G401 (cell line): ENCODE measurements around the gene SLC2A4RG. TPM values are rescaled to one million over a fixed set of nuclear protein-coding genes. Genes with fewer than 3 reads are reported as not detected.
A peak's percentile ranks its signal among the peaks of the same experiment; 100 is the strongest.

Experiments used
- DNase-seq: peaks from one replicate; pipeline ENCODE4 v3.0.0-alpha.2; 2015; ENCODE audit warnings: low spot score
- in situ Hi-C: cut with HindIII; loops from 2 replicates; pipeline ENCODE4 v1.10.0; 2016; ENCODE audit warnings: low sequenced_read_pairs, mixed read lengths
- total RNA-seq: library from RNA; depleted of rRNA; stranded (reverse); fragments of >200 nt; shearing (Covaris generic); gene quantifications from 2 replicates; pipeline ENCODE4 v1.2.3, GENCODE V29; 2014; rRNA removed

Gene SLC2A4RG
- total RNA-seq, 1 experiment from 2014 or later, result 71.8 TPM

DNA sequence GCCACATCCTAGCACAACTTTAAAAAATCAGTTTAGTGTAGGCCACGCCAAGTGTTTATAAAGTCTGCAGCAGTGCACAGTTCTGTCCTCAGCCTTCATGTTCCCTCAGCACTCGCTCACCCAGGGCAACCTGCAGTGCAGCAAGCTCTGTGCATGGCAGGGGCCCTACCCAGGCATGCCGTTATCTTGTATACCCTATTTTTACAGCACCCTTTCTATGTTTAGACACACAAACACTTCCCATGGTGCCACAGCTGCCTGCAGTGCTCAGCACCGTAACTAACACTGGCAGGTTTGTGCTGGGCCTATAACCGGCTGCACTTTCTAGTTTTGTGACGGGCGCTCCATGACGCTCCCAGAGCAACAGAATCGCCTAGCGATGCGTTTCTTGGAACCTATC lies 47.7 kb downstream of the SLC2A4RG start:
- DNase-seq, result no peak
- in situ Hi-C loops, result loop anchor here (10.0 kb wide), 1 partner anchor 63 kb away; no protein-coding TSS in a partner anchor

DNA sequence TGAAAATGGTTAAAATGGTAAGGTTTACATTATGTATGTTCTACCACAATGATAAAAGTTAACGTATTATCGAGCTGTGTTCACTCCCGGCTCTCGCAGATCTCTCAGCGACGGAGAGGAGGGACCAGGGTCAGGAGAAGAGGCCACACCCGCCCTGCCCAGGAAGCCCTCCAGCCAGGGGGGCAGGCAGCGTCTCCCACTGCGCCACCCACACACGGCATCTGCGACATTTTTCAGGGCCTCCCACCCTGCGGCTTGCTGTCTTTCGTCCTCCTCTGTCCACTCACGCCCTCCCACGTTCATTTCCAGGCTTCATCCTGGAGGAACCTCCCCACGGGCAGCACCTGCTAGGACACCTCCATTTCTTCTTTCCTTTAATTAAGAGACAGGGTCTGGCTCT lies 48.2 kb downstream of the SLC2A4RG start:
- no peak for DNase-seq
- in situ Hi-C loops, result loop anchor here (10.0 kb wide), 1 partner anchor 63 kb away; no protein-coding TSS in a partner anchor

DNA sequence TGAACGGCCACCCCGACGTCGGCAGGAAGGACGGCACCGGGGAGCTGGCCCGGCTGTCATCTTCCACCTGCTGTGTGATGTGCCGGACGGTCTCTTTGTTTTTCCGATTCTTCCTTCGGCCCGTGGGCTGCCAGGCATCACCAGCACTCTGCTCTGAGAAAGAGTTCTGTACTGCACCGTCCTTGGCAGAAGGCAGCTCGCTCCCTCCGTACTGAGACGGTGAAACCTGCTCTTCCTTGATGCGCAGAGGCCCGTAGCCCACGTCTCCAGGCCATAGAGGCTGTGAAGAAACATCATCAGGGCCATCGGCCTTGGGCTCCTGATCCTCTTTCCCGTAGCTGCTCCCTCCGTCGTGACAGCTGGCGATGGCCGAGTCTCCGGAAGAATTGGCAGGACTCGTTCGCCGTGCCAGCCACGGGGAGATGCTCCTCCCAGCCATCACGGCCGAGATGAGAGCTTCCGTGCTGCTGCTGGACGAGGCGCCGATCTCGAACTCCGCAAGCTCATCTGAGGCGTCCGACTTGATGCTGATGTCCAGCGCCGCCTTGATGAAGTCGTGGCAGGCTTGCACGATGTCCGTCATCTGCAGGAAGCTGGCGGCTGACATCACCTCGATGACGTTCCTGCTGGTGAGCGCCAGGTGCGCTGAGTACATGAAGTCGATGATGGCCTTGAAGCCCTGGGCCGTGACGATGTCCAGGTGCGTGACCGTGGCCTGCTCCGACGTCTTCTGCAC lies 50.4 kb downstream of the SLC2A4RG start:
- in situ Hi-C loops, result loop anchor here (10.0 kb wide), 1 partner anchor 65 kb away; no protein-coding TSS in a partner anchor
- peak; percentile 64 for DNase-seq

DNA sequence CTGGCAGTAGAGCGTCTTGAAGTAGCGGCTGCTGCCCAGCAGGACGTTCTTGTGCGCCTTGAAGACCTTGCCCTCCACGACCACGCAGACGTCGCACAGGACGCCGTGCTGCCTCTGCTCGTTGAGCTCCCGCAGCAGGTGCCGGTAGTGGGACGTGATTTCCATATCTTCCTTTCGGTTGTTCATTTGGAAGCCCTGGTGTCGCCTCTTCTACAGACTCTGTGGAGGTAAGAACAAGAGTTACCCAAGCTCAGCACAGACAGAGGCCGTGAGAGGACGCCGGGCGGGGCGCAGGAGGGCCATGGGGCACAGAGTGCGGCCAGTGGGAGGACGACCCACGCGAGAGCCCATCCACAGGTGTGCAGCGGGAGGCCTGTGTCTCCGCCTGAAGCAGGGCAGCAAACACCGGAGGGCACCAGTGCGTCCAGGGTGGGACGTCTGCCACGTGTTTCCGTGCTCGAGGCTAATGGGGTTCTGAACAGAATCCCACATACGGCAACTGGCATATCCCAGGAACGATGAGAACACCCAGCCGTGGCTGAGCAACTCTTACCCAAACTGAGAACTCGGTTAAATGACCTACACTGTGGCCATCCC lies 51.1 kb downstream of the SLC2A4RG start:
- in situ Hi-C loops, result no loop called here
- no peak for DNase-seq

DNA sequence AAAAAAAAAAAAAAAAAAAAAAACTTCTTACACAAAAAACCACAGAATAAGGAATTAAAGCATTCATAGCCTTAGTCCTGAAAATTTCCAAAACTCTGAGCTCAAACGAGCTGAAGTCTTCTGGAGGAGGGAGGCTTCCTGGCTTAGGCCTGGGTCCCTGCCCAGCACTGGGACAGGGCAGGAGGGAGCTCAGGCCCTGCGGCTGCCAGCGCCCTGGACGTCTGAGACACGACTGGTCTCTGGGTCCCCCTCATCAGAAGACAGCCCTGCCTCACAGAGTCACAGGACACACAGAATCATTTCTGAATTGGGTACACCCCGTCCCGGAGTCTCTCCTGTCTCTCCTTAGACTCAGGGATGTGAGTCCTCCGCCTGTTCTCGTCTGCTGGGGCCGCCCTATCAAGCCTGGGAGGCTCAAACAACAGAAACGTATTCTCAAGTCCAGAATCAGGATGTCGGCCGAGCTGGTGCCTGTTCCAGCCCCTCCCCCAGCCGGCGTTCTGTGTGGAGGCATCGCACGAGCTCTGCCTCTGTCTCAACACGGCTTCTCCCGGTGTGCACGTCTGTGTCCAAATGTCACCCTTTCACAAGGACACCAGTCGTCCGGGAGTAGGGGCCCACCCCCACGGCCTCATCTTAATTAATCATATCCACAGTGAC lies 52.1 kb downstream of the SLC2A4RG start:
- in situ Hi-C loops, result no loop called here

DNA sequence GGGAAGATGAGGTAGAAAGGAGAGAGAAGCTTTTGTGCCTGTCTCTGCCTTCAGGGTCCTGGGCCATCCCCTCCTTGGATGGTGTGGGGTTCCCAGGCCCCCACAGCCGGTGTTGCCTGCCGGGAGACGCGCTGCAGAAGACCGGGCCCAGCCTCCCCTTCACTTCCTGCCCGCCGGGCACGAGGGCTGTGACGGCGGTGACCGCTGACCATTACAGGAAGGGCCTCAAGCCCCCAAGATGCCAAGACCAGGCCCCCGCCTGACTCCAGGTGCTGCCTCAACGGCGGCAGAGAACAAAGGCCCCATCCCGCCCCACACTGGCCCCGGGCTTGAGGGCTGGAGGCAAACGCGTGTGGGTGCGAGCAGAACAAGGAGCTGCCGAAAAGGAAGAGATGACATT lies 53.3 kb downstream of the SLC2A4RG start:
- DNase-seq, result no peak
- in situ Hi-C loops, result no loop called here

More for the DNA sequence above, 52.1 kb downstream of the SLC2A4RG start:
- DNase-seq, result peak; percentile 71

Other genes starting within 250 kb of the SLC2A4RG start
- 47.5 and 58.1 TPM in 2 replicates for gene EEF1A2, start 240.7 kb upstream of the SLC2A4RG start, total RNA-seq
- 31.9 and 38.0 TPM in 2 replicates for gene PPDPF, start 219.0 kb upstream of the SLC2A4RG start, total RNA-seq
- gene PTK6, start 202.4 kb upstream of the SLC2A4RG start, total RNA-seq, result 0.10 TPM in 1 of 2 replicates, not detected in the other
- gene SRMS, start 192.0 kb upstream of the SLC2A4RG start, total RNA-seq, result not detected in 2 replicates
- gene FNDC11, start 185.6 kb upstream of the SLC2A4RG start, total RNA-seq, result 0.86 and 1.4 TPM in 2 replicates
- gene HELZ2, start 165.5 kb upstream of the SLC2A4RG start, total RNA-seq, result 10.1 and 14.3 TPM in 2 replicates
- 19.3 and 19.7 TPM in 2 replicates for gene GMEB2, start 112.7 kb upstream of the SLC2A4RG start, total RNA-seq
- 179 and 180 TPM in 2 replicates for gene STMN3, start 86.4 kb upstream of the SLC2A4RG start, total RNA-seq
- 18.5 and 18.7 TPM in 2 replicates for gene RTEL1, start 81.5 kb upstream of the SLC2A4RG start, total RNA-seq
- gene TNFRSF6B, start 43.1 kb upstream of the SLC2A4RG start, total RNA-seq, result not detected in 2 replicates
- 33.0 and 36.7 TPM in 2 replicates for gene ARFRP1, start 31.8 kb upstream of the SLC2A4RG start, total RNA-seq
- gene ZGPAT, start 31.7 kb upstream of the SLC2A4RG start, total RNA-seq, result 49.4 and 52.7 TPM in 2 replicates
- 12.6 and 15.1 TPM in 2 replicates for gene LIME1, start 3.1 kb upstream of the SLC2A4RG start, total RNA-seq
- 39.7 and 42.5 TPM in 2 replicates for gene ZBTB46, start 91.5 kb downstream of the SLC2A4RG start, total RNA-seq
- gene ABHD16B, start 121.7 kb downstream of the SLC2A4RG start, total RNA-seq, result 0.74 TPM in 1 of 2 replicates, not detected in the other
- 129 and 141 TPM in 2 replicates for gene TPD52L2, start 125.5 kb downstream of the SLC2A4RG start, total RNA-seq
- gene DNAJC5, start 155.3 kb downstream of the SLC2A4RG start, total RNA-seq, result 38.6 and 43.6 TPM in 2 replicates
- gene UCKL1, start 216.6 kb downstream of the SLC2A4RG start, total RNA-seq, result 19.9 and 20.1 TPM in 2 replicates
- gene ZNF512B, start 230.2 kb downstream of the SLC2A4RG start, total RNA-seq, result 5.5 and 5.9 TPM in 2 replicates
- gene SAMD10, start 239.9 kb downstream of the SLC2A4RG start, total RNA-seq, result 1.4 TPM in 1 of 2 replicates, not detected in the other
- gene PRPF6, start 241.4 kb downstream of the SLC2A4RG start, total RNA-seq, result 91.4 and 111 TPM in 2 replicates